Smooth muscle cell (in vitro differentiated cells): Measurements from ENCODE around the gene ADGRG1. TPM values are rescaled to one million over a fixed set of nuclear protein-coding genes. Genes with fewer than 3 reads are reported as not detected.

ENCODE experiments used
- DNase-seq: peaks from one replicate; lab custom pipeline; 2025; ENCODE audit not compliant: unreplicated experiment; lab: John Stamatoyannopoulos, UW
- H2AFZ ChIP-seq: fragments of 200-600 bp; sonication (generic); 2 replicates; pipeline ENCODE4 v1.6.0; 2016; ENCODE audit warnings: antibody characterized with exemption, low read depth, mild to moderate bottlenecking
- H3F3A ChIP-seq: fragments of 200-600 bp; sonication (generic); 2 replicates; pipeline ENCODE4 v1.6.0; 2017; ENCODE audit warnings: antibody characterized with exemption, low read depth
- H3K27ac ChIP-seq: fragments of 200-600 bp; sonication (generic); 2 replicates; pipeline ENCODE4 v1.5.1; 2016; ENCODE audit warnings: low read depth, mild to moderate bottlenecking
- H3K27me3 ChIP-seq: fragments of 200-600 bp; sonication (generic); 2 replicates; pipeline ENCODE4 v1.6.1; 2016; ENCODE audit warnings: low read depth, mild to moderate bottlenecking
- H3K36me3 ChIP-seq: fragments of 200-600 bp; sonication (generic); 2 replicates; pipeline ENCODE4 v1.5.1; 2016; ENCODE audit warnings: low read depth
- H3K4me1 ChIP-seq: fragments of 200-600 bp; sonication (generic); 2 replicates; pipeline ENCODE4 v1.5.1; 2016; ENCODE audit warnings: low read depth
- H3K4me2 ChIP-seq: fragments of 200-600 bp; sonication (generic); 2 replicates; pipeline ENCODE4 v1.6.0; 2016; ENCODE audit warnings: mild to moderate bottlenecking
- H3K4me3 ChIP-seq: fragments of 200-600 bp; sonication (generic); 2 replicates; pipeline ENCODE4 v1.5.1; 2016; ENCODE audit warnings: mild to moderate bottlenecking
- H3K79me2 ChIP-seq: fragments of 200-600 bp; sonication (generic); 2 replicates; pipeline ENCODE4 v1.6.0; 2016; ENCODE audit warnings: low read depth, mild to moderate bottlenecking
- H3K9ac ChIP-seq: fragments of 200-600 bp; sonication (generic); 2 replicates; pipeline ENCODE4 v1.6.0; 2016; ENCODE audit warnings: low read depth
- H3K9me3 ChIP-seq: fragments of 200-600 bp; sonication (generic); replicated peaks from 2 replicates; pipeline ENCODE4 v1.5.1; 2016; ENCODE audit warnings: low read depth
- H4K20me1 ChIP-seq: fragments of 200-600 bp; sonication (generic); 2 replicates; pipeline ENCODE4 v1.6.0; 2016; ENCODE audit warnings: low read depth
- WGBS: methylation state at CpG from one replicate; pipeline ENCODE4 v1.1.7; 2016; ENCODE audit warnings: low lambda C conversion rate; 5-methylcytosine and 5-hydroxymethylcytosine counted together
- polyA plus RNA-seq: library from polyadenylated mRNA; unstranded; fragments of >200 nt; fragmentation: Nextera tagmentation; extraction: Ambion mirVana; gene quantifications from 2 replicates; pipeline ENCODE4 v1.2.1, GENCODE V29; 2016
- total RNA-seq: library from RNA; depleted of rRNA; stranded (reverse); fragments of >200 nt; gene quantifications from 2 replicates; pipeline ENCODE4 v1.2.3, GENCODE V29; 2014
- TF ChIP-seq, protein P1 (sequence below): fragments of 200-600 bp; sonication (generic); IDR thresholded peaks from 2 replicates; pipeline ENCODE4 v1.5.1; 2017; ENCODE audit warnings: borderline replicate concordance, mild to moderate bottlenecking, antibody characterized with exemption; ENCODE audit not compliant: insufficient read depth, poor library complexity, severe bottlenecking

Gene ADGRG1
- total and polyA plus RNA-seq, 2 experiments from 2014 or later = 15.3 to 32.0 TPM

DNA sequence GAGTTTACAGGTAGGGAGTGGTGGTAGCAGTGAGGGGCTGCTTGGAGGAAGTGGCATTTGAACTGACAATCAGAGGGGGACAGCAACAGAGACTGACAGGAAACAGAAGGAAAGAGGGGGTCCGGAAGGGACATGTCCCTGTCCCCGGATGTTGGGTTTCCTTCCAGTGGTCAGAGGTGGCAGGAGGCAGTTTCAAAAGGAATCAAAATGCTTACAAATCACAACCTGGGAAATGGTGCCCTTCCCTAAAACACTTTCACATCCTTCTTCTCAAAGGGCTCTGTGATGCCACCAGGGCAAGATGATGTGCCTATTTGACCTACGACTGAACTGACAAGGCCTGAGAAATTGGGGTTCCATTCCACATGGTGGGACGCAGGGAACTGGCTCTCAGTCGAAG lies 19.7 kb downstream of the ADGRG1 start:
- Histone ChIP-seq H3F3A (no peaks in the 10 kb centered on the region), H3K27ac (no peak overlapping the region), H3K4me3 (no peak overlapping the region), H3K27me3 (no peaks in the 10 kb centered on the region), H3K79me2 (no peaks in the 10 kb centered on the region), H3K4me2 (no peak overlapping the region), H3K4me1 (no peaks in the 10 kb centered on the region), H3K9ac (no peak overlapping the region), H3K36me3 (no peaks in the 10 kb centered on the region), H3K9me3 (no peaks in the 10 kb centered on the region), H4K20me1 (peaks cover 16% of the 10 kb centered on the region), H2AFZ (no peak overlapping the region)
- 92% methylated on average over 5 of the region's 5 CpGs for WGBS
- TF ChIP-seq, protein P1, sequence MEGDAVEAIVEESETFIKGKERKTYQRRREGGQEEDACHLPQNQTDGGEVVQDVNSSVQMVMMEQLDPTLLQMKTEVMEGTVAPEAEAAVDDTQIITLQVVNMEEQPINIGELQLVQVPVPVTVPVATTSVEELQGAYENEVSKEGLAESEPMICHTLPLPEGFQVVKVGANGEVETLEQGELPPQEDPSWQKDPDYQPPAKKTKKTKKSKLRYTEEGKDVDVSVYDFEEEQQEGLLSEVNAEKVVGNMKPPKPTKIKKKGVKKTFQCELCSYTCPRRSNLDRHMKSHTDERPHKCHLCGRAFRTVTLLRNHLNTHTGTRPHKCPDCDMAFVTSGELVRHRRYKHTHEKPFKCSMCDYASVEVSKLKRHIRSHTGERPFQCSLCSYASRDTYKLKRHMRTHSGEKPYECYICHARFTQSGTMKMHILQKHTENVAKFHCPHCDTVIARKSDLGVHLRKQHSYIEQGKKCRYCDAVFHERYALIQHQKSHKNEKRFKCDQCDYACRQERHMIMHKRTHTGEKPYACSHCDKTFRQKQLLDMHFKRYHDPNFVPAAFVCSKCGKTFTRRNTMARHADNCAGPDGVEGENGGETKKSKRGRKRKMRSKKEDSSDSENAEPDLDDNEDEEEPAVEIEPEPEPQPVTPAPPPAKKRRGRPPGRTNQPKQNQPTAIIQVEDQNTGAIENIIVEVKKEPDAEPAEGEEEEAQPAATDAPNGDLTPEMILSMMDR = no peak
- DNase-seq = no peak

DNA sequence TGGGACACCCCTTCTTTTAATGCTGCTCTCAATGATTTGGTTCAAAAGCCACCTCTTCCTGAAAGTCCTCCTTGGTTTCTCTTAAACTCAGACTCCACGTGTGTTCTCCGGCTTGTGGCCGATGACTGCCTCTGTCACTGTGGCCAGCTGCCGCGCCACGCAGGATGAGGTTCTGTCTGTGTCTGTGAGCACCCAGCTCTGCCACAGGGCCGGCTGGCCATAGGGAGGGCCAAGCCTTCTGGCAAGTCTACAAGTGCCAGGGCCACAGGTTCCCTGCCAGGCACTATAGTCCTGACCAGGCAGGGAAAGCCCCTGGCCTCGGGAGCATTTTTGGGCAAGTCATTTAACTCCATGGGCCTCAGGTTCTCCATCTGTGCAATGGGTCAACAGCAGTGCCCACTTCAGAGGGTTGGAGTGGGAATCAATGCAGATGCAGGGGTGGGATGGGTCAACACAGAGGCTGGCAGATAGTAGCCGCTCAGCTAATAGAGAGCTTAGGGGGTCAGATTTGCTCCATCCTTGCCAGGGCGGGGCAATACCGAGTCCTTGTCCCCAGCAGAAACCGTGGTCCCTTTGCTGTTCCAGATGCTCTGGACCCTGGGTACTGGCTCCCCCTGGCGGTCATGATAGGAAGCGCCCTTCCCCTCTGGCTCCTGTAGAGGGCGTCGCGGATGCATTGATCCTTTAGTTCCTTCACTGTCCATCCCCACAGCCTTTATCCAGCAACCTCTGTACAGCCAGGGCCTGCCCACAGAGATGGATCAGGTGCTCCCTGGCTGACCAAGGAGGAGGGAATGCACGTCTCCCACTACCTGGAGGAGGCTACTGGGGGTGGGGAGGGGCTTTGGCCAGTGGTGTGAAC lies 20.4 kb downstream of the ADGRG1 start:
- H3K79me2 ChIP-seq = no peaks in the 10 kb centered on the region
- H3K9ac ChIP-seq = no peak overlapping the region
- peak; percentile 56 for DNase-seq
- no peak overlapping the region for H3K4me2 ChIP-seq
- TF ChIP-seq, protein P1 = peak; percentile 100
- H3K4me3 ChIP-seq = no peak overlapping the region
- H4K20me1 ChIP-seq = peaks cover 15% of the 10 kb centered on the region
- 45% methylated on average over 18 of the region's 18 CpGs for WGBS
- H3K9me3 ChIP-seq = no peaks in the 10 kb centered on the region
- H3F3A ChIP-seq = no peaks in the 10 kb centered on the region
- no peaks in the 10 kb centered on the region for H3K36me3 ChIP-seq
- no peak overlapping the region for H2AFZ ChIP-seq
- no peak overlapping the region for H3K27ac ChIP-seq
- H3K27me3 ChIP-seq = no peaks in the 10 kb centered on the region
- H3K4me1 ChIP-seq = no peaks in the 10 kb centered on the region

DNA sequence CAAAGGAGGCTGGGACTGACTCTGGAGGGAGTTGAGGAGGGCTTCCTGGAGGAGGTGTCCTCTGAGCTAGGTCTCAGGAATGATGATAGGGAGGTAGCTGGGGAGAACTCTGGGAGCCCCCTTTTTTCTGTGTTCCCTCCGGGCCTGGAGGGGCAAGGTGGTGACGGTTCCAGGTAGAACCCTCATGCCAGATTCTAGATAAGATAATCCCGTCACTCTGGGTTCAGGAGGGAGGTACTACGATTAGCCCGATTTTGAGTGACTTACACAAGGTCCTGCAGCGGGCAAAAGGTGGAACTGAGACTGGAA lies 21.0 kb downstream of the ADGRG1 start:
- H3K27ac ChIP-seq = no peak overlapping the region
- no peak overlapping the region for H2AFZ ChIP-seq
- H3K79me2 ChIP-seq = no peaks in the 10 kb centered on the region
- H4K20me1 ChIP-seq = peaks cover 15% of the 10 kb centered on the region
- 87% methylated on average over 6 of the region's 6 CpGs for WGBS
- DNase-seq = no peak
- no peak overlapping the region for H3K9ac ChIP-seq
- TF ChIP-seq, protein P1 = no peak
- H3K4me1 ChIP-seq = no peaks in the 10 kb centered on the region
- no peak overlapping the region for H3K4me3 ChIP-seq
- no peaks in the 10 kb centered on the region for H3K36me3 ChIP-seq
- no peaks in the 10 kb centered on the region for H3F3A ChIP-seq
- no peaks in the 10 kb centered on the region for H3K9me3 ChIP-seq
- no peak overlapping the region for H3K4me2 ChIP-seq
- no peaks in the 10 kb centered on the region for H3K27me3 ChIP-seq

DNA sequence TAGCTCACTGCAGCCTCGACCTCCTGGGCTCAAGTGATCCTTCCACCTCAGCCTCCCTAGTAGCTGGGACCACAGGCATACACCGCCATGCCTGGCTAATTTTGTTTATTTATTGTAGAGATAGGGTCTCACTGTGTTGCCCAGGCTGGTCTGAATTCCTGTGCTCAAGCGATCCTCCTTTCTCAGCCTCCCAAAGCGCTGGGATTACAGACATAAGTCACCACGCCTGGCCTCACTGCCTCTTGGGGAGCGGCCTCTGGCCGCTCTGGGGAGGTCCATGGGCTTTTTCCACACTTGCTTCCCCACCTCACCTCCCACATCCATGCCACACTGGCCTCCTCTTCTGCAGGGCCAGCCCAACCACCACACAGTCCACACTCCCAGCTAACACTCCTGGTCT lies 21.4 kb downstream of the ADGRG1 start:
- Histone ChIP-seq H3K9ac (no peak overlapping the region), H3K79me2 (no peaks in the 10 kb centered on the region), H3K27me3 (no peaks in the 10 kb centered on the region), H3K36me3 (no peaks in the 10 kb centered on the region), H3K27ac (no peak overlapping the region), H2AFZ (no peak overlapping the region), H3K9me3 (no peaks in the 10 kb centered on the region), H3K4me3 (no peak overlapping the region), H3K4me2 (no peak overlapping the region), H4K20me1 (peaks cover 15% of the 10 kb centered on the region), H3F3A (no peaks in the 10 kb centered on the region), H3K4me1 (no peaks in the 10 kb centered on the region)
- no peak for DNase-seq
- WGBS = 93% methylated on average over 7 of the region's 7 CpGs
- TF ChIP-seq, protein P1 = no peak
